ENCODE results near the gene TMED4.

- no peak for TF ChIP-seq SPI1 (IDR thresholded peaks at IDR 0.05; ENCODE audit: low read depth, low read length)
- no peak for TF ChIP-seq POLR2A (IDR thresholded peaks at IDR 0.05; ENCODE audit: low read depth, low read length)
- TF ChIP-seq POLR2AphosphoS5 (IDR thresholded peaks at IDR 0.05; ENCODE audit: low read depth, low read length): no peak
- TF ChIP-seq TAF1 (IDR thresholded peaks at IDR 0.05; ENCODE audit: low read depth, low read length): no peak
- no peak for TF ChIP-seq PAX5 (IDR thresholded peaks at IDR 0.05; ENCODE audit: insufficient read depth, low read length, severe bottlenecking)
These were observed 44.6 kb downstream of the TMED4 start for GRCh38 chr7:44537442-44537841.

Data from GM12891 (cell line).